ENCODE data around the gene A4GALT. TPM values are rescaled to one million over a fixed set of nuclear protein-coding genes. Genes with fewer than 3 reads are reported as not detected.

Gene A4GALT
- total and polyA plus RNA-seq, 2 donors (not counting 1 experiment from before 2014, with no cell fraction given): 6.8 to 16.2 TPM

GRCh38 chr22:42664976-42665831 lies 55.5 kb downstream of the A4GALT start:
- no peaks in the 10 kb centered on the region for H3K9me3 ChIP-seq (ENCODE audit: control insufficient read depth, insufficient read depth, low read depth, low read length)
- H3K9ac ChIP-seq (ENCODE audit: insufficient read depth, low read length): no peak overlapping the region
- H4K20me1 ChIP-seq (ENCODE audit: control insufficient read depth, extremely low read depth, insufficient read depth, low read length): no peaks in the 10 kb centered on the region
- no peaks in the 10 kb centered on the region for H3K79me2 ChIP-seq (ENCODE audit: control insufficient read depth, insufficient read depth, low read length)
- no peak overlapping the region for H2AFZ ChIP-seq (ENCODE audit: low read length)
- H3K4me1 ChIP-seq (ENCODE audit: control insufficient read depth, extremely low read depth, insufficient read depth, low read length): no peaks in the 10 kb centered on the region
- H3K36me3 ChIP-seq (ENCODE audit: control insufficient read depth, insufficient read depth, low read length): no peaks in the 10 kb centered on the region
- no peak overlapping the region for H3K4me2 ChIP-seq (ENCODE audit: extremely low read depth, insufficient read depth, low read length)
- no peaks in the 10 kb centered on the region for H3K27me3 ChIP-seq (ENCODE audit: control insufficient read depth, insufficient read depth, low read length)
- H3K27ac ChIP-seq (ENCODE audit: insufficient read depth, low read length): no peak overlapping the region
- TF ChIP-seq EZH2 (IDR thresholded peaks at IDR 0.05; ENCODE audit: low read length, missing control alignments) (no peak), CTCF (conservative IDR thresholded peaks at IDR 0.05 in 1 of 2, IDR thresholded peaks at IDR 0.05 in 1 of 2; ENCODE audit: low read depth in 1 of 2, low read length in 2 of 2) (no peak)
- DNase-seq (ENCODE audit: low read depth in 2 of 2): no peak
- no peak overlapping the region for H3K4me3 ChIP-seq (replicated peaks in 1 of 4; ENCODE audit: control extremely low read depth in 1 of 4, insufficient read depth in 1 of 4, low read depth in 3 of 4, low read length in 4 of 4)

GRCh38 chr22:42661985-42662831 lies 58.5 kb downstream of the A4GALT start:
- Histone ChIP-seq H3K4me2 (ENCODE audit: extremely low read depth, insufficient read depth, low read length) (peak overlapping the region; percentile 94), H3K4me3 (replicated peaks in 1 of 4; ENCODE audit: control extremely low read depth in 1 of 4, insufficient read depth in 1 of 4, low read depth in 3 of 4, low read length in 4 of 4) (peak overlapping the region; percentile 53 to 58 (median 54)), H3K36me3 (ENCODE audit: control insufficient read depth, insufficient read depth, low read length) (no peaks in the 10 kb centered on the region), H3K27me3 (ENCODE audit: control insufficient read depth, insufficient read depth, low read length) (no peaks in the 10 kb centered on the region), H3K9ac (ENCODE audit: insufficient read depth, low read length) (peak overlapping the region; percentile 70), H3K9me3 (ENCODE audit: control insufficient read depth, insufficient read depth, low read depth, low read length) (no peaks in the 10 kb centered on the region), H4K20me1 (ENCODE audit: control insufficient read depth, extremely low read depth, insufficient read depth, low read length) (no peaks in the 10 kb centered on the region), H3K27ac (ENCODE audit: insufficient read depth, low read length) (no peak overlapping the region), H3K79me2 (ENCODE audit: control insufficient read depth, insufficient read depth, low read length) (no peaks in the 10 kb centered on the region), H3K4me1 (ENCODE audit: control insufficient read depth, extremely low read depth, insufficient read depth, low read length) (no peaks in the 10 kb centered on the region), H2AFZ (ENCODE audit: low read length) (peak overlapping the region; percentile 92)
- no peak for TF ChIP-seq EZH2 (IDR thresholded peaks at IDR 0.05; ENCODE audit: low read length, missing control alignments)
- TF ChIP-seq CTCF (conservative IDR thresholded peaks at IDR 0.05 in 1 of 2, IDR thresholded peaks at IDR 0.05 in 1 of 2; ENCODE audit: low read depth in 1 of 2, low read length in 2 of 2): peak; percentile 69 to 82
- peak; percentile 36 to 60 for DNase-seq (ENCODE audit: low read depth in 2 of 2)

- Histone ChIP-seq H3K4me3 (replicated peaks in 1 of 4; ENCODE audit: control extremely low read depth in 1 of 4, insufficient read depth in 1 of 4, low read depth in 3 of 4, low read length in 4 of 4) (no peak overlapping the region), H3K79me2 (ENCODE audit: control insufficient read depth, insufficient read depth, low read length) (no peaks in the 10 kb centered on the region), H3K4me1 (ENCODE audit: control insufficient read depth, extremely low read depth, insufficient read depth, low read length) (no peaks in the 10 kb centered on the region), H3K36me3 (ENCODE audit: control insufficient read depth, insufficient read depth, low read length) (no peaks in the 10 kb centered on the region), H3K27me3 (ENCODE audit: control insufficient read depth, insufficient read depth, low read length) (no peaks in the 10 kb centered on the region), H3K9me3 (ENCODE audit: control insufficient read depth, insufficient read depth, low read depth, low read length) (no peaks in the 10 kb centered on the region), H2AFZ (ENCODE audit: low read length) (no peak overlapping the region), H3K9ac (ENCODE audit: insufficient read depth, low read length) (no peak overlapping the region), H4K20me1 (ENCODE audit: control insufficient read depth, extremely low read depth, insufficient read depth, low read length) (no peaks in the 10 kb centered on the region), H3K27ac (ENCODE audit: insufficient read depth, low read length) (no peak overlapping the region), H3K4me2 (ENCODE audit: extremely low read depth, insufficient read depth, low read length) (no peak overlapping the region)
- TF ChIP-seq EZH2 (IDR thresholded peaks at IDR 0.05; ENCODE audit: low read length, missing control alignments) (no peak), CTCF (conservative IDR thresholded peaks at IDR 0.05 in 1 of 2, IDR thresholded peaks at IDR 0.05 in 1 of 2; ENCODE audit: low read depth in 1 of 2, low read length in 2 of 2) (no peak)
- no peak for DNase-seq (ENCODE audit: low read depth in 2 of 2)
Observed at GRCh38 chr22:42656578-42656977, 64.1 kb downstream of the A4GALT start.

All from fibroblast of lung (primary cell).